GM19025 (cell line): ENCODE data around the gene CTPS2.
"Not testable (repeated sequence)": the region's sequence is repeated elsewhere in the genome, so short reads cannot be mapped to it uniquely, and the experiment has no call there.

Experiments used
- ATAC-seq: cut with Tn5 transposase; IDR thresholded peaks from one replicate; pipeline ENCODE4 v1.9.1; 2021; ENCODE audit warnings: mild to moderate bottlenecking, low read depth, moderate library complexity; ENCODE audit not compliant: unreplicated experiment

CTPS2 gene

GRCh38 chrX:16715638-16716037 is 3.2 kb upstream of the CTPS2 start:
- not testable (repeated sequence) for ATAC-seq

GRCh38 chrX:16714504-16714903 is 2.0 kb upstream of the CTPS2 start:
- ATAC-seq = no peak

GRCh38 chrX:16711893-16712547 is 449 bp downstream of the CTPS2 start:
- ATAC-seq = peak; percentile 36

DNA sequence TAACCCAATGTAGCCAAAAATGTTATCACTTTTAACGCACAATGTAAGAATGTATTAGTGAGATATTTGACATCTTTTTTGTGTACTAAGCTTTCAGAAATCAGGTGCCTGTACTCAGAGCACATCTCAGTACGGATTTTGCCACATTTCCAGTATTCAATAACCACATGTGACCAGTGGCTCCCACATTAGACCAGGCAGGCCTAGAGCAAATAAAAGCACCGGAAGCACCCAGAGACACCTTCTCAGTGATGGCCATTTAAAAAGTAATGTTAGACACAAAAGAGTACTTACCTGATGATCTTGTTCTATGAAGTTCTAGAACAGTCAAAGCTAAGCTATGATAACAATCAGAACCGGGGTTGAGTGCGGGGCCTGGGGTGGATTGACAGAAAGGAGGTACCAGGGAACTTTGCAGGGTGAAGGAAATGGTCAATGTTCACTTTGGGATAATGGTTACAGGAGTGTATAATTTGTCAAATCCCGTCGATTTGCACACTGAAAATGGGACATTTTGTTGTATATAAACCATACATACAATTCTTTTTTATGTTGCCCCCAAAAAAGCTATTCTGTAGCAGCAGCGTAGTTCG is 1.2 kb downstream of the CTPS2 start:
- no peak for ATAC-seq

DNA sequence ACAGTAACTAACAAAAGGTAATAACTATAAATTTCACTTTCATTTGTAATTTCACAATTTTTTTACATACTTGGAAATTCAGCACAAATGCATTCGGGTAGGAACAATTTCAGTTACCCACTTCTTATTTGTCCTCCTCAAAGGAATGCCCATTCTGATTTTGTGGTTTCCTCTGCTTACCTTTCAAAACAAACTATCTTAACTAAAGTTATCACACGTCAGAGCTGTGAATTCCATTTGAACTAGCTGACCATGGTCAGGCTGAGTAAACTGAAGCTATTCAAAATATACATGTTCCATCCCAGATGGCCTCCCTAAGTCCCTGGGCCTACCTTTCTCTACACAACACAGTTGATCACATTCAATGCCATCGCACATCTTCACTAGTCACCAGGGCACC is 4.5 kb downstream of the CTPS2 start:
- no peak for ATAC-seq

- ATAC-seq = no peak
These were observed 7.1 kb downstream of the CTPS2 start for GRCh38 chrX:16705370-16705769.

- no peak for ATAC-seq
These were observed 9.5 kb downstream of the CTPS2 start for GRCh38 chrX:16702700-16703599.

GRCh38 chrX:16700734-16701133 is 11.7 kb downstream of the CTPS2 start:
- no peak for ATAC-seq

DNA sequence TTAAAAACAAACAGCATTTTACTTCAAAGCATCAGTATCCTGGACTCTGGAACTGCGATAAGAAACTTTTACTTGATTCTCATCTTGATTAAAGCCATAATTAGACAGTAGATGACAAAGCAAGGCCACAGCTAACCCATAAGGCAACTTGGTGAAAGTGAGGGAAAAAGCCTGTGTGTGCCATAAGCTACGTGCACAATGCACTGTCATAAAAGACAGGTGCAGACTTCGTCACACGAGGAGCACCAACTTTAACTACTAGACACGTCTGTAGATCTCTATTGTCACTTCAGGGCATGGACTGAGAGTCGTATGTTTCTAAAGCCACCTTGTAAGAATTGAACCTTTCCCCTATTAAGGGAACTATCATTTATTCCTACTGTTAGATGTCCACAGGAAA is 13.1 kb downstream of the CTPS2 start:
- ATAC-seq = no peak

DNA sequence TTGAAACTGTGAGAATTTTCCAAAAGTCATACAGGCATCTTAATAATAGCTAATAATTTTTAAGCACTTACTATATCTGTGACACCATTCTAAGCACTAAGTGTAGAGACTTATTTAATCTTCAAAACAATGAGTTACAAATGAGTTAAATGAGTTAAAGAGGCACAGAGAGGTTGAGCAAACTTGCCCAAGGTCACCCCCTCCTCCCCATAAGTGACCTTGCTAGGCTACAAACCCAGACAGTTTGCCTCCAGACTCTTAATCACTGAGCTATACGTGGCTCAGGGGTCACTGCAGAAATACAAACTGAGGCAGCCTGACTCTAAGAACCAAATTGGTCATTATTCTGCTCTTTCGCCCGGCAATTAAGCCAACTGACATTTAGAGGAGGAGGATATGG is 15.5 kb downstream of the CTPS2 start:
- no peak for ATAC-seq

GRCh38 chrX:16695079-16695676 is 17.3 kb downstream of the CTPS2 start:
- no peak for ATAC-seq

- no peak for ATAC-seq
These were observed 25.0 kb downstream of the CTPS2 start for GRCh38 chrX:16687514-16687913.

GRCh38 chrX:16683007-16683664 is 29.3 kb downstream of the CTPS2 start:
- ATAC-seq = no peak

- no peak for ATAC-seq
These were observed 33.8 kb downstream of the CTPS2 start for GRCh38 chrX:16678689-16679088.

- no peak for ATAC-seq
These were observed 41.5 kb downstream of the CTPS2 start for GRCh38 chrX:16671005-16671404.

- no peak for ATAC-seq
These were observed 45.9 kb downstream of the CTPS2 start for GRCh38 chrX:16666541-16666940.

GRCh38 chrX:16665089-16665488 is 47.4 kb downstream of the CTPS2 start:
- no peak for ATAC-seq

DNA sequence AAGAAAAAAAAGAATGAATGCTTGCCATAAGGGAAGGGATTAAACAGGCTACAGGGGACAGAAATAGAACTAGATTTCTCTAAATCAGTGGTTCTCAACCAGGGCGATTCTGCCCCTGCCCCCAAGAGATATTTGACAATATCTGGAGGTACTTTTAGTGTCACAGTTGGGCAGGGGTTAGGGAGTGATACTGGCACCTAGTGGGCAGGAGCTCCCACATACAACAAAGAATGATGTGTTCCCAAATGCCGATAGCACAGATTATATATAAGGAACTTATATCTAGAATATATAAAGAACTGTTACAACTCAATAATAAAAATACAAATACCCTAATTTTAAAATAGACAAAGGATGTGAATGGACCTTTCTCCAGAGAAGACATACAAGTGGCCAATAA is 47.8 kb downstream of the CTPS2 start:
- ATAC-seq = no peak

GRCh38 chrX:16664074-16664473 is 48.4 kb downstream of the CTPS2 start:
- ATAC-seq = no peak

GRCh38 chrX:16662402-16662801 is 50.1 kb downstream of the CTPS2 start:
- no peak for ATAC-seq

GRCh38 chrX:16661495-16661894 is 51.0 kb downstream of the CTPS2 start:
- no peak for ATAC-seq
